Measurements from ENCODE around the gene DVL1.
A peak's percentile ranks its signal among the peaks of the same experiment; 100 is the strongest.
"Not testable (repeated sequence)": the region's sequence is repeated elsewhere in the genome, so short reads cannot be mapped to it uniquely, and the experiment has no call there.

The DVL1 gene
- 9.0 to 41.1 (median 22.1) reads per million in 18 experiments for total RNA-seq

- peak; percentile 36 to 75 for DNase-seq
These were observed at the start of gene DVL1 for GRCh38 chr1:1349256-1350012. Gene DVL1 (minus strand): TSS chr1:1349418. CDS start chr1:1349065, 353 bp downstream.

GRCh38 chr1:1398677-1399186 is 49.5 kb upstream of the DVL1 start:
- DNase-seq: peak in 1 of 2 donors; percentile 61

DNA sequence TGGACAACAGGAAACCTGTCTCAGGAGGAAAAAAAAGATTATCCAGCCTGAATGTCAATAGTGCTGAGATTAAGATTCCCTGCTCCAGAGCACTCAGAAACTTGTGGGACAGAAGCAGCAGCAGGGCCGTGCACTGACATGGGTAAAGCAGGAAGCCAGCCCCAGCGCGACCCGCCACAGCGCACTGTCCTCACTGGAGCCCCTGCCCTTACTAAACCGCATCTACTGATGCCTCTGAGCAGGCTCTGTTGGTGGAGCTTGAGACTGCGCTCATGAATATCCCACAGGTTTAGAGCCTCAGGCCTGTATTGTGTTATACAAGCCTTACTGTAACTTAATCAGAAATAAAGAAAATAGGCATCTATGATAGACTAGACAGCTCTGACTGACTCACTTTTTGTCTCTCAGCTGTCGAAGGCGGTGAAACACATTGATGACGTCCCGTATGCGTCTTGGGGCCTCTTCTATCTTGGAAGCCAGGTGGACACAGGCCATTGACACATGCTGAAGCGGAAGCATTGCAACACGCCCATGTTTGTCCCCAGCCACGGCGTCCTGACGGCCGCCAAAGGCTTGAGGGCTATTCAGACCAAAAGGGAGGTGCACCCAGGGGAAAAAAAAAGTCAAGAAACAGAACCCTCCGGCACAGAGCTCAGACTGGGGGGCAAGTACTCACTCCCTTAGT is 48.8 kb upstream of the DVL1 start:
- no peak for DNase-seq

GRCh38 chr1:1395166-1395565 is 45.9 kb upstream of the DVL1 start:
- no peak for DNase-seq

DNA sequence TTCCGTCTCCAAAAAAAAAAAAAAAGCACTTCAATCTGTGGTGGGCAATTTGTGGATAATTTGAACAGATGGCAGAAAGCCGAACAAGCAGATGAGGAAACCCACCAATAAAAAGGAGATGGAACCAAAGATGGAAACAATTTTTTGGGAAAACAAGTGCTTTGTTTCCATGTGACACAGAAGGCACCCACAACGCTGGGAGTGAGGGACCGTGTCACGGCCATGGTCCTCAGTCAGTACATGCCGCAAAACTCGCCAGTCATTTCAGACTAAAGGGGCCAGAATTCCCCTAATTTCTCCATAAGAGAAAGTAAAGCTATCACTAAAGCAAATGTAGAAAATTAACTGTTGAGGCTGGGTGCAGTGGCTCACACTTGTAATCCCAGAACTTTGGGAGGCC is 44.9 kb upstream of the DVL1 start:
- DNase-seq: no peak

GRCh38 chr1:1393428-1393827 is 44.2 kb upstream of the DVL1 start:
- no peak for DNase-seq

DNA sequence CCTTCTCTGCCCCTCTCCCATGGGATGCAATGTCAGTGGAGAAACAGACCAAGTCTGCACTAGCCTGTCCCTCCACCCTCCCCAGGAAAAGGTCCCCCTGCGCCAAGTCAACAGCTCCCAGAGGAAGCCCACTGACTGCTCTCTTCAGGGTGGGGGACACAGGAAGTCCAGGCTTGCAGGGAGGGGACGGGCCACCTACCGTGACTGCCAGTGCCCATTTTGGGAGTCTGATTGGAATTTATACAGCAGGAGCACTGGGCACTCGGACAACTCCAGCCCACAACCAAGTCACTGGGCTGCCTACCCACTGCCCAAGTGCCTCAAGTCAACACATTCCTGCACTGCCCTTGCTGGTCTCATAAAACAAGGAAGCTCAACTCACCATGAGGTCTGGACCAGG is 43.8 kb upstream of the DVL1 start:
- no peak for DNase-seq

DNA sequence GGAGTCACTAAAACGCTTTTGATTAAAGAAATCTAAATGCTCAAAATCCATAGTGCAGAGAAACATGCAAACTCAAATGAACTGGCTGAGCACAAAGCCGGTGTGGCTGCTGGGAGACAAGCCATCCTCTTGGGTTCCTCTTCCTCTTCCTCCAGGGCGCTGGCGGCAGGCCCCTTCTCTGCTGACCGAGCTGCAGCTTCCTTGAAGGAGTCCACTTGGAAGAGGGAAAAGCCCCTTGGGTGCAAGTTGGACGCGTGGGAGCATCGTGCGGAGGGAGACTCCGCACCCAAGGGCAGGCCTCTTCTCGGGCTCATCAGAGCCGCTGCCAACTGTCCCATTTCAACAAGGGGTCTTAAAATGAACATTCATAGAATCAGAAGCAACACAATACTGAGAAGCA is 42.0 kb upstream of the DVL1 start:
- DNase-seq: no peak

GRCh38 chr1:1390675-1391074 is 41.5 kb upstream of the DVL1 start:
- no peak for DNase-seq

- no peak for DNase-seq
These were observed 38.9 kb upstream of the DVL1 start for GRCh38 chr1:1388078-1388472.

DNA sequence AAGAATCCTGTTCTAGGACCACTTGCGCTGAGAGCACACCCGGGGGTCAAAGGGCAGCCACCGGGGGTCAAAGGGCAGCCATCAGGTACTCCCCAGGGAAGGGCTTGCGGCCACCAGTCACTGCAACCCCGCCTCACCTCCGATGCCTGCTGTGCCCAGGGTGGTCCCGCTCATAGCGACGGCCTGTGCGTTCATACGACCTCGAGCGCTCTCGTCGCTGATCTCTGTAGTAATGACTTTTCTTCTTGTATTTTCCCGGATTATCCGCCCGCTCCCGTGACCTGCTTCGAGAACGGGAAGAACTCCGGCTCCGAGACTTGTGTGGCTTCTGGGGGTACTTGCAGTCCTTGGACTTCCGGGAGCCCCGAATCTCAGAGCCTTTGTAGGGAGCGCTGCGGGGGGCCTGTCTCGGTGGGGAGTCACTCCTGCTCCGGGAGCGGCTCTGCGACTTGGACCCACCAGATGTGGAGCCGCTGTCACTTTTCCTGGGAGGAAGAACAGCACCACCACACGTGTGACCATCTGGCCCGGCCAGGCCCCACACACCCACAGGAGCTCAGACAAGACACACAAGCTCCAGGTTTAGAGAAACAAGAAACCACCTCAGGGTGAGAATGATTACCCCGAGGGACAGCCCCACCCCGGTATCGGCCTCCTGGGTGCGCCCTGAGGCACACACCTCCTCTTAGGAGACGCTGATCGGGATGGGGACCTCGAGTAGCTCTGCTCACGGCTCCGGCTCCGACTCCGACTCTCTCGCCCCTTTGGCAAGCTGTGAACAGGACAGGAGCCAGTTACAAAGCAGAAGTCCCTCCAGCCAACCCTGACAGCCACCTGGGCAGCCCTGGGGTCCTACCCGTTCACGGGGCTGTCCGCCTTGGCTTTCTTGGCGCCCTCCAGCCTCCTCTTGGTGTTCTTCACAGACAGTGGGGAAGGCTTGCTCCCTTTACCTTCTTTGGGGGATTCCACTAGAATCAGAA is 38.2 kb upstream of the DVL1 start:
- DNase-seq: no peak

- no peak for DNase-seq
These were observed 36.7 kb upstream of the DVL1 start for GRCh38 chr1:1385931-1386330.

DNA sequence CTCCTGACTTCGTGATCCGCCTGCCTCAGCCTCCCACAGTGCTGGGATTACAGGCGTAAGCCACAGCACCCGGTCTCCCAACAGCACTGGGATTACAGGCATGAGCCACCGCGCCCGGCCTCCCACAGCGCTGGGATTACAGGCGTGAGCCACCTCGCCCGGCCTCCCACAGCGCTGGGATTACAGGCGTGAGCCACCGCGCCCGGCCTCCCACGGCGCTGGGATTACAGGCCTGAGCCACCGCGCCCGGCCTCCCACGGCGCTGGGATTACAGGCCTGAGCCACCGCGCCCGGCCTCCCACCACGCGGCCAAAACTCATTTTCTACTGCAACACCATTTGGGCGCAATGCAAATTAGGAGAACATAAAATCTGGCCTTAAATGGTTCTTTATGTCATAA is 36.1 kb upstream of the DVL1 start:
- DNase-seq: not testable (repeated sequence)

DNA sequence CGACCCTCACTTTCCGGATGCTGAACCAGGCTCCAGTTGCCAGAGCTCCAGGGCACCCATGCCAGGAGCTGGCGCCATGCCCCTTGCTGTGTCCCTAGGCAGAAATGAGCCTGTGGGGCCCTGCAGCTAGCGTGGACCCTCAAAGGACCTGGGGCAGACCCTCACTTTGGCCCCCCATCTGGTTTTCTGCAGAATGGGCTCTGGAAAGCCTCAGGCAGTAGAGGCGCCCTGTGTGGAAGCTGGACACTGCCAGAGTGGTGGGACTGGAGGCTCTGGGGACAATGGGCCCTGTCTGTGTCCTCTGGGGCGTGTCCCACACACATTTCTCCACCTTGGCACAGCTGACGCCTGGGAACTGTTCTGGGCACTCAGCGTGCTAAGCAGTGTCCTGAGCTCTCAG is 32.1 kb upstream of the DVL1 start:
- no peak for DNase-seq

- no peak for DNase-seq
These were observed 31.6 kb upstream of the DVL1 start for GRCh38 chr1:1380860-1381259.

- DNase-seq: no peak
These were observed 28.5 kb upstream of the DVL1 start for GRCh38 chr1:1377540-1378205.

DNA sequence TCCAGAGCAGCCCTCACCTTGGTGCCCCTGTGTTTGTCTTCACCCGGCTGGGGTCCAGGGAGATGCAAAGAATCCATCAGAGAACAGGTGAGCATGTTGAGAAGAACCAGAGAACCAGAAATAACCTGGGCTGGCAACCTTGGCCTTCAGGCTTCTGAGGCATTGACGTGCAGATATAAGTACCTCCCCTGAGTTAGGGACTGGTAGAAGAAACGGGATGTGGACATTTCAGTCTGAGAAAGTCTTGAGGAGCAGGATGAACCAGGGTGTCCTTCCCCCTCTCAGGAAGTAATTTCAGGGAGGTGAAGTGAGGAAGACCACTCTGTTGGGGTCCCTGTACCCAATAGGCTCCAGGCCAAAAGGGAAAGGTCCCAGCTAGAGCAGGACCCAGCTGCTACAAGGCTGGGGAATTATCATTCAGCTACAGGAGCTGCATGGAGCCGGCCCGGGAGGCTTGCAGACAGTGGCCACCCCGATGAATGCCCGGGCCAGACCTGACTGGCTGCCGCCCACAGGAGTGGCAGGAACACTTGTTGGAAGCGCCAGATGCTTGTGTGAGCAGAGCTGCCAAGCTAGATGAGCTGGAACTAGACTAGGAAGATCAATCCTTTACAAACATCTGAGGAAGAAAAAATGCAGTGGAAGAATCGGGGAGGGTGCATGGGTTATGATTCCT is 27.5 kb upstream of the DVL1 start:
- DNase-seq: no peak

DNA sequence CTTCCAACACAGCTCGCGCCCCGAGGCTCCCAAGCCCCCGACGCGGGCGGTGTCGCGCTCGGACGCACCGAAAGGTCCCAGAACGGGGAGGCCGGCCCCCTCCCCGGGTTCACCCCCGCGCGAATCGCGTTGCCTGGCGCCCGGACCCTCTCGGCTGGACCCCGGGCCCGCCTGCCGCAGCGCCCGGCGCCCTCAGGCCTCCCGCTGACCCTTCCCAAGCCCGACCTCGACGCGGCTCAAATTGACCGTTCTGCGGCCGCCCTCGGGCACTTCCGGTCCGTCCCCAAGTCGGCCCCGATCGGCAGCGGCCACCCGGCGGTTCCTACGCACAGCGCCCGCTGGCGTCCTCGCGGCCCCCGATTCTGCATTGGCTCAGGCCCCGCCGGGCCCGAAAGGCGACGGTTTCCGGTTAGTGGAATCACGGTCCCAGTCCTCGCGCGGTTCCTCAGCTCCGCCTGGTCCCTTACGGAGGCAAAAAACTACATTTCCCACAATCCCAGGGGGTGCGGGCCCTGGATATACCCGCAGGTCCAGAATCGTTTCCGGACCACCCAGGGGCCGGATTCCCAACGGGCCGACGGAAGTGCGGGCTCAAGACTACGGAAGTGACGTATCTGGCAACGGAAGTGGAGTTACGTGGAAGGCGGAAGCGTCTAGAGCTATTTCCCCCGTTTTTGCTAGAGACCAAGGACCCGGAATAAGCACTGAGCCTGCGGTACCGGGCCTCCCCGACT is 25.9 kb upstream of the DVL1 start, which contains the start of gene AURKAIP1:
Gene AURKAIP1 (minus strand): TSS at position 279 of the 734 bp plus-strand sequence. CDS start 451 bp downstream, outside the sequence.
- DNase-seq: peak; percentile 100

GRCh38 chr1:1374589-1374928 is 25.3 kb upstream of the DVL1 start:
- peak in 1 of 2 donors; percentile 7 for DNase-seq

DNA sequence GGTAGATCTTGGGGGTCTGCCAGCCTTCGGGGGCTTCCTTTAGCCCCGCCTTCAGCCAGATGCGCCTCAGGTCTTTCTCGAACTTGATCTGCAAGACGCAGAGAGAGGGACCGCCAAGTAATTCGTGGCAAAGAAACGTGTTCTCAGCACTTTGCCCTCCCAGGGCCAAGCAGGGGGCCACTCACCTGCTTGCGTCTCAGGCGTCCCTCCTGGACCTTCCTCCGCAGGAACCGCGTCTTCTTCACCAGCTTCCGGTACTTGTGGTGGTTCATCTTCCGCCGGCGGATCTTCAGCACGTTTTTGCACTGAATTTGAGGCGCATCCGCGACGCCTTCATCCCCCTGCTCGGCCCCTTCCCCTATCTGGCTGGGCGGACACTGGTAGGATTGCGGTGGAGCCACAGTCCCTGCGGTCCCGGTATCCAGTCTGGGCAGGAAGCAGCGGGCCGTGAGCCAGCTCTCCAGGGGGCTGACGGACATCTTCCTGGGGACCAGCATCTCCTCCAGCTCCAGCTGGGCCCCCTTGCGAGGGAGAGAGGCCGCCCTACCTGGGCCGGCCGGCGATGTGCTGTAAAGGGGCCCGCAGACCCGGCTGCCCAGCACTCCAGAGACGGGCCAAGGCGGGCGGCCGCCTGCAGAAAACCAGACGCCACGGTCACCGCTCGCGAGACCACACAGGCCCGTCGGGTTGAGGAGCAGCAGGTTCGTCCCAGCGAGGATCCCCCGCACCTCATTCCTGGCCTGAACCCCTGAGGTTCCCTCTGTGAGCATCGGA is 24.8 kb upstream of the DVL1 start:
- DNase-seq: no peak
